ENCODE measurements around the gene ANGPTL3. TPM values are rescaled to one million over a fixed set of nuclear protein-coding genes. Genes with fewer than 3 reads are reported as not detected.

The ANGPTL3 gene
- total and polyA plus RNA-seq, 2 of the 8 experiments (the other 6 are each of a cell fraction or from before 2014, with no cell fraction given) = not detected

DNA sequence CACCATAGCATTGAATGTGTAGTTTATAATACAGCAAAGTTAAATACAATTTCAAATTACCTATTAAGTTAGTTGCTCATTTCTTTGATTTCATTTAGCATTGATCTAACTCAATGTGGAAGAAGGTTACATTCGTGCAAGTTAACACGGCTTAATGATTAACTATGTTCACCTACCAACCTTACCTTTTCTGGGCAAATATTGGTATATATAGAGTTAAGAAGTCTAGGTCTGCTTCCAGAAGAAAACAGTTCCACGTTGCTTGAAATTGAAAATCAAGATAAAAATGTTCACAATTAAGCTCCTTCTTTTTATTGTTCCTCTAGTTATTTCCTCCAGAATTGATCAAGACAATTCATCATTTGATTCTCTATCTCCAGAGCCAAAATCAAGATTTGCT is at the start of gene ANGPTL3 (continued):
- TF ChIP-seq BRCA1 (IDR thresholded peaks at IDR 0.05; ENCODE audit: low read depth, low read length) = no peak
- no peak for TF ChIP-seq ASH2L (IDR thresholded peaks at IDR 0.05; ENCODE audit: low read length)
- no peak for TF ChIP-seq BACH1 (IDR thresholded peaks at IDR 0.05; ENCODE audit: low read length)
- no peak for TF ChIP-seq RXRA (IDR thresholded peaks at IDR 0.05; ENCODE audit: insufficient read depth, low read depth, low read length)

All from H1 (cell line).